H9 (cell line): ENCODE data around the gene PIK3C2B. TPM values are rescaled to one million over a fixed set of nuclear protein-coding genes. Genes with fewer than 3 reads are reported as not detected.

Experiments
- DNase-seq: peaks from one replicate; pipeline ENCODE4 v3.0.0-alpha.2; 2017
- H2AFZ ChIP-seq: one replicate; pipeline ENCODE4 v1.6.1; 2013; ENCODE audit warnings: mild to moderate bottlenecking, low read length, control low read depth, moderate library complexity
- H2AK5ac ChIP-seq: 2 replicates; pipeline ENCODE4 v1.6.1; 2013; ENCODE audit warnings: low read length, control low read depth, mixed read lengths; ENCODE audit not compliant: insufficient read length
- H2BK120ac ChIP-seq: one replicate; pipeline ENCODE4 v1.6.1; 2013; ENCODE audit warnings: low read depth, mild to moderate bottlenecking, low read length, control low read depth, inconsistent platforms; ENCODE audit not compliant: poor library complexity, severe bottlenecking
- H2BK12ac ChIP-seq: 2 replicates; pipeline ENCODE4 v1.6.1; 2013; ENCODE audit warnings: low read length, control low read depth, mixed read lengths, low read depth; ENCODE audit not compliant: insufficient read length
- H2BK15ac ChIP-seq: 2 replicates; pipeline ENCODE4 v1.6.1; 2013; ENCODE audit warnings: low read depth, low read length, control low read depth
- H2BK20ac ChIP-seq: one replicate; pipeline ENCODE4 v1.6.1; 2013; ENCODE audit warnings: low read depth, mild to moderate bottlenecking, low read length, control low read depth, inconsistent platforms; ENCODE audit not compliant: poor library complexity, severe bottlenecking
- H2BK5ac ChIP-seq: 2 replicates; pipeline ENCODE4 v1.6.1; 2013; ENCODE audit warnings: low read length, control low read depth, mixed read lengths; ENCODE audit not compliant: insufficient read length
- H3K14ac ChIP-seq: 2 replicates; pipeline ENCODE4 v1.6.1; 2013; ENCODE audit warnings: low read length, control low read depth; ENCODE audit not compliant: insufficient read depth
- H3K18ac ChIP-seq: 2 replicates; pipeline ENCODE4 v1.6.1; 2013; ENCODE audit warnings: low read depth, mild to moderate bottlenecking, mixed read lengths, low read length, control low read depth; ENCODE audit not compliant: insufficient read length
- H3K23ac ChIP-seq: 2 replicates; pipeline ENCODE4 v1.6.1; 2013; ENCODE audit warnings: low read length, control low read depth, mixed read lengths, low read depth; ENCODE audit not compliant: insufficient read length
- H3K23me2 ChIP-seq: 2 replicates; pipeline ENCODE4 v1.6.1; 2013; ENCODE audit warnings: low read depth, mild to moderate bottlenecking, mixed read lengths, low read length, control low read depth; ENCODE audit not compliant: insufficient read length, poor library complexity, severe bottlenecking
- H3K27ac ChIP-seq: 2 replicates; pipeline ENCODE4 v1.5.1; 2013; ENCODE audit warnings: low read length, control low read depth, mixed read lengths, low read depth; ENCODE audit not compliant: insufficient read length
- H3K27me3 ChIP-seq: 2 replicates; pipeline ENCODE4 v1.6.1; 2013; ENCODE audit warnings: low read length, control low read depth, inconsistent platforms; ENCODE audit not compliant: insufficient read depth
- H3K4ac ChIP-seq: 2 replicates; pipeline ENCODE4 v1.6.1; 2013; ENCODE audit warnings: low read depth, mild to moderate bottlenecking, control low read depth, inconsistent platforms, low read length, moderate library complexity
- H3K4me1 ChIP-seq: 2 replicates; pipeline ENCODE4 v1.6.1; 2013; ENCODE audit warnings: low read length, control low read depth, inconsistent platforms; ENCODE audit not compliant: insufficient read depth
- H3K4me2 ChIP-seq: 2 replicates; pipeline ENCODE4 v1.6.1; 2013; ENCODE audit warnings: low read length, control low read depth, mixed read lengths; ENCODE audit not compliant: insufficient read length, insufficient read depth
- H3K56ac ChIP-seq: 2 replicates; pipeline ENCODE4 v1.6.1; 2013; ENCODE audit warnings: low read depth, mild to moderate bottlenecking, mixed read lengths, low read length, control low read depth; ENCODE audit not compliant: insufficient read length
- H3K79me1 ChIP-seq: 2 replicates; pipeline ENCODE4 v1.6.1; 2013; ENCODE audit warnings: low read depth, mild to moderate bottlenecking, moderate library complexity, low read length, control low read depth, inconsistent platforms; ENCODE audit not compliant: insufficient read depth, poor library complexity, severe bottlenecking
- H3K79me2 ChIP-seq: 2 replicates; pipeline ENCODE4 v1.6.1; 2013; ENCODE audit warnings: low read length, control low read depth, inconsistent platforms; ENCODE audit not compliant: insufficient read depth
- H3K9ac ChIP-seq: 2 replicates; pipeline ENCODE4 v1.6.1; 2013; ENCODE audit warnings: low read length, control low read depth, mixed read lengths; ENCODE audit not compliant: insufficient read length; ENCODE audit errors: extremely low read depth
- H3K9me3 ChIP-seq: one replicate; pipeline ENCODE4 v1.6.1; 2013; ENCODE audit warnings: low read depth, low read length, inconsistent platforms; ENCODE audit not compliant: control insufficient read depth
- H3T11ph ChIP-seq: one replicate; pipeline ENCODE4 v1.6.1; 2013; ENCODE audit warnings: mild to moderate bottlenecking, low read length, control low read depth, inconsistent platforms
- H4K20me1 ChIP-seq: one replicate; pipeline ENCODE4 v1.6.1; 2013; ENCODE audit not compliant: control insufficient read depth, insufficient read length, insufficient read depth
- H4K5ac ChIP-seq: 2 replicates; pipeline ENCODE4 v1.6.1; 2013; ENCODE audit warnings: low read depth, mild to moderate bottlenecking, mixed read lengths, low read length, control low read depth; ENCODE audit not compliant: insufficient read length
- H4K8ac ChIP-seq: replicated peaks from 2 replicates; pipeline ENCODE4 v1.6.1; 2013; ENCODE audit warnings: low read length, control low read depth, mixed read lengths, low read depth; ENCODE audit not compliant: insufficient read length
- H4K91ac ChIP-seq: 2 replicates; pipeline ENCODE4 v1.6.1; 2013; ENCODE audit warnings: low read depth, mild to moderate bottlenecking, moderate library complexity, mixed read lengths, low read length, control low read depth; ENCODE audit not compliant: insufficient read length
- H3K27ac Mint-ChIP-seq, 3 experiments: 2 replicates in 2 of 3; 3 replicates in 1 of 3; pipeline ENCODE4 v1.8.0; 2020 to 2021; ENCODE audit warnings: mixed read lengths in 3 of 3, mild to moderate bottlenecking in 1 of 3, moderate library complexity in 1 of 3
- H3K27me3 Mint-ChIP-seq: 2 replicates; pipeline ENCODE4 v1.8.0; 2021; ENCODE audit warnings: low read depth, mild to moderate bottlenecking, moderate library complexity, mixed read lengths
- H3K36me3 Mint-ChIP-seq, 3 experiments: 2 replicates in 2 of 3; 3 replicates in 1 of 3; pipeline ENCODE4 v1.8.0; 2020 to 2021; ENCODE audit warnings: low read depth in 3 of 3, mixed read lengths in 3 of 3; ENCODE audit not compliant: insufficient read depth in 1 of 3
- H3K4me1 Mint-ChIP-seq, 2 experiments: 2 replicates each; pipeline ENCODE4 v1.8.0; 2020; ENCODE audit warnings: mixed read lengths in 2 of 2
- H3K4me3 Mint-ChIP-seq, 2 experiments: 2 replicates in 1 of 2; 3 replicates in 1 of 2; pipeline ENCODE4 v1.8.0; 2020 to 2021; ENCODE audit warnings: mild to moderate bottlenecking in 2 of 2, mixed read lengths in 2 of 2, moderate library complexity in 1 of 2
- H3K9me3 Mint-ChIP-seq, 2 experiments: 2 replicates in 1 of 2; 3 replicates in 1 of 2; pipeline ENCODE4 v1.8.0; 2020; ENCODE audit warnings: mild to moderate bottlenecking in 2 of 2, mixed read lengths in 2 of 2, moderate library complexity in 1 of 2
- CTCF ChIP-seq: fragments of 200-600 bp; sonication (generic); conservative IDR thresholded peaks from 3 replicates; pipeline ENCODE4 v1.8.0; 2021; ENCODE audit warnings: antibody characterized with exemption, mild to moderate bottlenecking
- WGBS: extraction: QIAGEN DNeasy Blood & Tissue Kit; methylation state at CpG from one replicate; pipeline ENCODE4 v1.1.7; 2013; ENCODE audit warnings: missing lambda C conversion rate, low lambda C conversion rate, mixed read lengths; ENCODE audit not compliant: insufficient read length; ENCODE audit errors: extremely low coverage; 5-methylcytosine and 5-hydroxymethylcytosine counted together
- total RNA-seq: library from RNA; stranded (reverse); gene quantifications from 2 replicates; pipeline ENCODE4 v1.2.1, GENCODE V29; 2021

PIK3C2B gene
- total RNA-seq, 1 experiment from 2014 or later, result 13.1 TPM

- Histone ChIP-seq H3K4ac (no peak overlapping the region), H2BK120ac (no peak overlapping the region), H3K9ac (no peak overlapping the region), H2AK5ac (no peak overlapping the region), H3K79me2 (no peaks in the 10 kb centered on the region), H3K23me2 (no peaks in the 10 kb centered on the region), H2BK15ac (no peak overlapping the region), H2BK12ac (no peak overlapping the region), H4K91ac (no peak overlapping the region), H3K79me1 (no peaks in the 10 kb centered on the region), H3K9me3 (no peaks in the 10 kb centered on the region), H4K20me1 (no peaks in the 10 kb centered on the region), H3K4me1 (no peaks in the 10 kb centered on the region), H3T11ph (no peak overlapping the region), H4K5ac (no peak overlapping the region), H3K4me2 (no peak overlapping the region), H4K8ac (no peak overlapping the region), H3K18ac (no peak overlapping the region), H2BK5ac (no peak overlapping the region), H3K27me3 (no peaks in the 10 kb centered on the region), H3K56ac (no peak overlapping the region), H3K23ac (no peak overlapping the region), H2AFZ (no peak overlapping the region), H3K14ac (no peak overlapping the region), H2BK20ac (no peak overlapping the region), H3K27ac (no peak overlapping the region)
- WGBS, result no CpG with 5 or more reads among the region's 10 CpGs
- no peaks in the 10 kb centered on the region for H3K27me3 Mint-ChIP-seq
- no peak overlapping the region; a peak in 1 of 7 replicates for H3K27ac Mint-ChIP-seq
- no peak for TF ChIP-seq CTCF
- DNase-seq, result no peak
- H3K4me1 Mint-ChIP-seq, result peaks cover 8 to 17% of the 10 kb centered on the region in 2 experiments
- no peaks in the 10 kb centered on the region for H3K9me3 Mint-ChIP-seq
- H3K4me3 Mint-ChIP-seq, result no peak overlapping the region
- H3K36me3 Mint-ChIP-seq, result peaks cover 10 to 39% (median 30%) of the 10 kb centered on the region in 3 experiments
Observed at GRCh38 chr1:204463125-204464060, 31.2 kb downstream of the PIK3C2B start.
